HL-60 (cell line): ENCODE data around the gene GPR78.

Experiments used
- DNase-seq, 2 experiments: peaks; one replicate each; pipeline ENCODE4 v3.0.0-alpha.2; 2010 to 2020; ENCODE audit warnings: low read depth in 1 of 2, low spot score in 1 of 2
- H3K27ac ChIP-seq: fragments of 250-450 bp; sonication (Bioruptor Pico); replicated peaks from 2 replicates; pipeline ENCODE4 v1.5.1; 2020; ENCODE audit warnings: mild to moderate bottlenecking, moderate library complexity
- H3K27me3 ChIP-seq: fragments of 250-450 bp; sonication (Bioruptor Pico); 2 replicates; pipeline ENCODE4 v1.5.1; 2021; ENCODE audit warnings: mild to moderate bottlenecking, moderate library complexity; ENCODE audit not compliant: insufficient read depth, poor library complexity, severe bottlenecking
- H3K4me3 ChIP-seq: replicated peaks from 2 replicates; pipeline ENCODE4 v1.5.1; 2011; ENCODE audit warnings: mild to moderate bottlenecking, control low read depth, low read length; ENCODE audit not compliant: insufficient read depth
- GABPA ChIP-seq: IDR thresholded peaks from 2 replicates; pipeline ENCODE4 v1.6.1; 2012; ENCODE audit warnings: low read depth
- POLR2AphosphoS5 ChIP-seq: IDR thresholded peaks from 2 replicates; pipeline ENCODE4 v1.6.1; 2012; ENCODE audit warnings: low read depth
- REST ChIP-seq: IDR thresholded peaks from 2 replicates; pipeline ENCODE4 v1.6.1; 2012; ENCODE audit warnings: low read depth; ENCODE audit not compliant: insufficient replicate concordance
- SPI1 ChIP-seq: IDR thresholded peaks from 2 replicates; pipeline ENCODE4 v1.6.1; 2012; ENCODE audit warnings: low read depth, mild to moderate bottlenecking, borderline replicate concordance
- TF ChIP-seq, protein P1 (sequence below): IDR thresholded peaks from one replicate; pipeline ENCODE4 v1.5.1; 2011; ENCODE audit warnings: low read length, control low read depth, inconsistent platforms; ENCODE audit not compliant: insufficient read depth

The GPR78 gene

DNA sequence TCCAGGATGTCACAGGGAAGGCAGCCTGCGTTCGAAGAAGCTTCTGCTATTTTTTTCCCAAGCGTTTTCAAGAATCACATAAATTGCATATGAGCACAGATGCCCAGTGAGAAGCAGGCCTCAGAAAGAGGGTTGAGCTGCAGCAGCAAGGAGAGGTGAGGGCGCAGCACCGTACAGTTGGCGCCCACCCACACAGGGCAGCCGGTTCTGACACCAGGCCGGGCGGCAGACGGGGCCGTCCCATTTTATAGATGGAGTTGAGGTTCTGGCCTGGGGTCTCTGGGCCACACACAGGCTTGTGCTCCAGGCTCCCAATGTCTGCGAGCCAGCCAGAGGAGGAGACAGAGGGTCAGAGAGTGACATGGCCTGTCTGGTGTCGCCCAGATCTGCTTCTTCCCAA is 35.2 kb downstream of the GPR78 start:
- no peak for DNase-seq
- Histone ChIP-seq H3K4me3 (no peak overlapping the region), H3K27ac (no peak overlapping the region), H3K27me3 (no peaks in the 10 kb centered on the region)
- TF ChIP-seq POLR2AphosphoS5 (no peak), GABPA (no peak), SPI1 (no peak), REST (no peak)
- TF ChIP-seq, protein P1, sequence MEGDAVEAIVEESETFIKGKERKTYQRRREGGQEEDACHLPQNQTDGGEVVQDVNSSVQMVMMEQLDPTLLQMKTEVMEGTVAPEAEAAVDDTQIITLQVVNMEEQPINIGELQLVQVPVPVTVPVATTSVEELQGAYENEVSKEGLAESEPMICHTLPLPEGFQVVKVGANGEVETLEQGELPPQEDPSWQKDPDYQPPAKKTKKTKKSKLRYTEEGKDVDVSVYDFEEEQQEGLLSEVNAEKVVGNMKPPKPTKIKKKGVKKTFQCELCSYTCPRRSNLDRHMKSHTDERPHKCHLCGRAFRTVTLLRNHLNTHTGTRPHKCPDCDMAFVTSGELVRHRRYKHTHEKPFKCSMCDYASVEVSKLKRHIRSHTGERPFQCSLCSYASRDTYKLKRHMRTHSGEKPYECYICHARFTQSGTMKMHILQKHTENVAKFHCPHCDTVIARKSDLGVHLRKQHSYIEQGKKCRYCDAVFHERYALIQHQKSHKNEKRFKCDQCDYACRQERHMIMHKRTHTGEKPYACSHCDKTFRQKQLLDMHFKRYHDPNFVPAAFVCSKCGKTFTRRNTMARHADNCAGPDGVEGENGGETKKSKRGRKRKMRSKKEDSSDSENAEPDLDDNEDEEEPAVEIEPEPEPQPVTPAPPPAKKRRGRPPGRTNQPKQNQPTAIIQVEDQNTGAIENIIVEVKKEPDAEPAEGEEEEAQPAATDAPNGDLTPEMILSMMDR, result no peak

- H3K4me3 ChIP-seq, result no peak overlapping the region
- no peak for DNase-seq
Observed at GRCh38 chr4:8615921-8616787, 36.0 kb downstream of the GPR78 start.

GRCh38 chr4:8616831-8617230 is 36.6 kb downstream of the GPR78 start:
- Histone ChIP-seq H3K27me3 (no peaks in the 10 kb centered on the region), H3K27ac (no peak overlapping the region), H3K4me3 (no peak overlapping the region)
- TF ChIP-seq POLR2AphosphoS5, result no peak
- no peak for TF ChIP-seq SPI1
- no peak for TF ChIP-seq GABPA
- no peak for TF ChIP-seq REST
- TF ChIP-seq, protein P1, result no peak
- DNase-seq, result no peak

More at GRCh38 chr4:8615921-8616787, 36.0 kb downstream of the GPR78 start:
- Histone ChIP-seq H3K27me3 (no peaks in the 10 kb centered on the region), H3K27ac (no peak overlapping the region)
- no peak for TF ChIP-seq SPI1

DNA sequence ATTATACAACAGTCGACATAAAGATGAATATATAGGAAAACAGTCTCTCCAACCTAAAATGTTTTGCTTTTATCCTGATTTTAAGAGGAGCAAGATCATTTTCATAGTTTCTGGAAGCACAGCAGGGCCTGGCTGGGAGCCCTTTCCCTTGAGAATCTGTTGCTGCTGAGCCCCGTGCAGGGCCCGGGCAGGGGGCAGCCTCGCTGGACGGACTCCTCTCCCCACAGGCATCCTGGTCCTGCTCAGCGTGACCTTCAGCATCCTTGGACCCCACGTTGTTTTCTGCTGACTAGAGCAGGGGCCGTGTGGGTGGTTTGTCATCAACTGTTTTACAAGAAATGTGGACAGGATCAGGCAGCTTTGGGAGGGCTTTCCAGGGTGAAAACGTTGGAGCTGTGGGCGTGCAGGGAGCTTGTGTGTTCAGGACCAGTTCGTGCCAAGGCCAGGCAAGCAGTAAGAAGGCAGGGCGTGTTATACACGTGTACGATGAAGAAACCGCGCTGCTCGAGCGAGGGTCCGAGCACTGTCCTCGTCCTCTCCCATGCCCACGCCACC is 37.4 kb downstream of the GPR78 start:
- H3K27me3 ChIP-seq, result no peaks in the 10 kb centered on the region
- no peak for DNase-seq
- H3K4me3 ChIP-seq, result no peak overlapping the region
- no peak for TF ChIP-seq GABPA
- TF ChIP-seq, protein P1, result no peak
- no peak for TF ChIP-seq REST
- no peak for TF ChIP-seq SPI1
- TF ChIP-seq POLR2AphosphoS5, result no peak
- no peak overlapping the region for H3K27ac ChIP-seq
